ENCODE data around the gene PRCP.
A peak's percentile ranks its signal among the peaks of the same experiment; 100 is the strongest.
"Not testable (repeated sequence)": the region's sequence is repeated elsewhere in the genome, so short reads cannot be mapped to it uniquely, and the experiment has no call there.

Gene PRCP

GRCh38 chr11:82900277-82901164 is at the start of gene PRCP:
PRCP (minus strand) TSS chr11:82900430; CDS start chr11:82900402, 28 bp downstream.
- peak; percentile 94 for DNase-seq (ENCODE audit: low spot score)

- DNase-seq (ENCODE audit: low spot score), result no peak
Measured at GRCh38 chr11:82949352-82949751, 49.1 kb upstream of the PRCP start.

- DNase-seq (ENCODE audit: low spot score), result no peak
Measured at GRCh38 chr11:82945682-82946081, 45.5 kb upstream of the PRCP start.

GRCh38 chr11:82945041-82945440 is 44.8 kb upstream of the PRCP start:
- DNase-seq (ENCODE audit: low spot score), result not testable (repeated sequence)

GRCh38 chr11:82944198-82944597 is 44.0 kb upstream of the PRCP start:
- no peak for DNase-seq (ENCODE audit: low spot score)

DNA sequence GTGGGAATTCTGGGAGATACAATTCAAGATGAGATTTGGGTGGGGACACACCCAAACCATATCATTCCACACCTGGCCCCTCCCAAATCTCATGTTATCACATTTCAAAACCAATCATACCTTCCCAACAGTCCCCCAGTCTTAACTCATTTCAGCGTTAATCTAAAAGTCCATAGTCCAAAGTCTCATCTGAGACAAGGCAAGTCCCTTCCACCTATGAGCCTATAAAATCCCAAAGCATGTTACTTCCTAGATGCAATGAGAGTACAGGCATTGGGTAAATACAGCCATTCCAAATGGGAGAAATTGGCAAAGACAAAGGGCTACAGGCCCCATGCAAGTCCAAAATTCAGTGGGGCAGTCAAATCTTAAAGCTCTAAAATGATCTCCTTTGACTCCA is 43.2 kb upstream of the PRCP start:
- DNase-seq (ENCODE audit: low spot score), result not testable (repeated sequence)

DNA sequence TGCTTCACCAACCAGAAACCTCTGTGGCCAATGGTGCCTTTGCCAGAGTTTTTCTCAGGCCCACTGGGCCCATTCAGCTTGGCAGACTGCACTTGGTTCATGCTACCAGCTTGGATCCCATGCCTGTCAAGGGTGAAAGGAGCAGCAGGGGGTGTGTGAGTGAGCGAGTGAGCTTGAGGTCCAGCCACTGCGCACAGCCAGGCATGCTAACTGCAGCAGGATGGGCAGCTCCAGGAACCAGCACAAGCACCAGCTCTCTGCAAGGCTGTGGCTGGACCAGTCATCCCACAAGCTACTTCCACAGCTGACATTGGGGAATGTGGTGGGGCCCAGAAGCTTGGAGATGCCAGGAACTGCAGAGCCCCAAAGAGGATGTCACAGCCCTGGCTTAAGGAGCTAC is 42.1 kb upstream of the PRCP start:
- DNase-seq (ENCODE audit: low spot score), result no peak

DNA sequence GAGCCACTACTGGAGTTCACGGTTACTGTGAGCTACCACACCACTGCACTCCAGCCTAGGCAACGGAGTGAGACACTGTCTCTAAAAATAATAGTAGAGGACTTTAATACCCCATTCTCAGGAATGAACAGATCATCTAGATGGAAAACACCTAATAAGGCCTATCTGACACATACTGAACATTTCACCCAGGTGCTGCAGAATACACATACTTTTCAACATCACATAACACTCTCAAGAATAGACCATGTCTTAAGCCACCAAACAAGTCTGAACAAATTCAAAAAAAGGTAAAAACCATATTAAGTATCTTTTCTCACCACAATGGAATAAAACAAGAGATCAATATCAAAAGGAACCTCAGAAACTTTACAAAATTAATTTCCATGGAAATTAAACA is 39.2 kb upstream of the PRCP start:
- no peak for DNase-seq (ENCODE audit: low spot score)

GRCh38 chr11:82937554-82937953 is 37.3 kb upstream of the PRCP start:
- DNase-seq (ENCODE audit: low spot score), result no peak

DNA sequence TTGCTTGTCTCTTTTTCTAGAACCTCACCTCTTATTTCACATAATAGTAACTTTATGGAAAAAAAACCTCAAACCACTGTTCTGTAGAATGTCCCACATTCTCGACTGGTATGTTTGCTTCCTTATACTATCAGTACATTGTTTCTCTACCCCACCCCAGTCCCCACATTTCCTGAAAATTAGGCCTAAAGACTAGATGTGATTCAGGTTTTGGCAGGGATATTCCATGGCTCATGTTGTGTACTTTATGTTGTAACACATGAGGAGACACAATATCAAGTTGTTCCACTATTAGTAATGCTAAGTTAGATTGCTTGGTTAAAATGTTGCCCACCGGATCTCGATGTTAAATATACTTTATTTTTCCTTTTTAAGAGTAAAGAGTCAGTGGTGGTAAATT is 36.0 kb upstream of the PRCP start:
- no peak for DNase-seq (ENCODE audit: low spot score)

- DNase-seq (ENCODE audit: low spot score), result no peak
Measured at GRCh38 chr11:82932564-82932963, 32.3 kb upstream of the PRCP start.

- DNase-seq (ENCODE audit: low spot score), result no peak
Measured at GRCh38 chr11:82930734-82931133, 30.5 kb upstream of the PRCP start.

DNA sequence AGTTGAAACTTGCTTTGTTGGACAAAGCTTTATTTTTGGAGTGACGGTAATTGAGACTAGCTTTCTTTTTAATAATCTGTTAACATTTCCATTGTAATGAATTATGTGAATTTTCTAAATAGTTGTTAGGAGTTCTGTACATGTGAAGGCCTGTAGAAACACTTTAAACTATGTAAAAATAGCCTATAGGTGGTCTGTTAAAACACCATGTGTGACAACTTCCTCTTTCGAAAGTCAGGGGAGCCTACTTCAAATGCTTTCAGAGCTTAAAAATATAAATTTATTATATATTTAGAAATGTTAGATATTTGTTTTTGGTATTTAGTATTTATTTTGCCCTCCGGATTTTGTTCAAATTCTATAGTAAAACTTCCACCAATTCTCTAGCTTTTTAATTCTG is 30.0 kb upstream of the PRCP start:
- no peak for DNase-seq (ENCODE audit: low spot score)

DNA sequence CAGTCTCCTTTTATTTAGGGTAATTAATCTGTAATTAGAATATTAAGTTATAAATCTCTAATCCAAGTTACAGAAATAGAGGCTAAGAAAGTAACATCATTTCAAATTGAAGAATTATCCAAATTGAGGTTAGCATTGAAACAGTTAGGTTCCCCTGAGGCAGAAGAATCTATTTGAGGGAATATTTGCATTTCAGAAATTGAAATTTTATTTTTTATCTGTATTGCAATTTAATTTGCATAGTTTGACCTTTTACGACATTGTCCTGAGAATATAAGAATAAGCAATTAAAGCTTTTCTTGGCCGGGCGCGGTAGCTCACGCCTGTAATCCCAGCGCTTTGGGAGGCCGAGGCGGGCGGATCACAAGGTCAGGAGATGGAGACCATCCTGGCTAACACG is 28.9 kb upstream of the PRCP start:
- DNase-seq (ENCODE audit: low spot score), result no peak

DNA sequence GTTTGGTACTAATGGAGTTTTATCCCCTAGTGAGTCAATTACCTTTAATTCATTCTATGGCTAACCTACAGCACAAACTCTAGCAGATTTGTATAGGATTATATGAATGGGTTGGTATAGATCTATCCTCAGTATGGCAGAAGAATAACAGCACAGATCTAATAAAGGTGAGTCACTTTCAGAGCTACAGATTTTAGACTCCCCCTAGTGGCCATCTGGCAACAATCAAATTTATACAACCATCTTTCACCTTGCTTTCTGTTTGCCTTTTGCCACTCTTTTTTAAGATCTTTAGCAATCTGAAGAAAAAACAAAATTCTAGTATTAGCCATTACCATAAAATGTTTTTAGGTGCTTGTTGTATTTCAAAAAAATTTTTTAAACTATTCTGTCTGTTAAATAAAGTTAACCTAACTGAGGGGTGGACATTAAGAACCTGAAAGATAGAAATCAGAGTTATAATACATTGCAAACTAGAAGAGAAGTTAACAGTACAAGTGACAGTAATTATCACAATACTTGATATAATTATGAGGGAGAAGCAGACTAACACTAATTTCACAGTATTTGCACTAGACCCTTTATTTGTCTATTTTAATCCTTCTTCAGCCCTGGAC is 27.1 kb upstream of the PRCP start:
- DNase-seq (ENCODE audit: low spot score), result peak; percentile 57

GRCh38 chr11:82924522-82925224 is 24.4 kb upstream of the PRCP start:
- DNase-seq (ENCODE audit: low spot score), result no peak

GRCh38 chr11:82922396-82923173 is 22.4 kb upstream of the PRCP start:
- DNase-seq (ENCODE audit: low spot score), result not testable (repeated sequence)

DNA sequence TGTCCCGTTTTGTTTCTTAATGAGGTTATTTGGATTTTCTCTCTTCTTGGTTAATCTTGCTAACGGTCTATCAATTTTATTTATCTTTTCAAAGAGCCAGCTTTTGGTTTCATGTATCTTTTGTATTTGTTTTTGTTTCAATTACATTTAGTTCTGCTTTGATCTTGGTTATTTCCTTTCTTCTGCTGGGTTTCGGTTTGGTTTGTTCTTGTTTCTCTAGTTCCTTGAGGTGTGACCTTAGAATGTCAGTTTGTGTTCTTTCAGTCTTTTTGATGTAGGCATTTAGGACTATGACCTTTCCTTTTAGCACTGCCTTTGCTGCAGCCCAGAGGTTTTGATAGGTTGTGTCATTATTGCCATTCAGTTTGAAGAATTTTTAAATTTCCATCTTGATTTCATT is 20.0 kb upstream of the PRCP start:
- DNase-seq (ENCODE audit: low spot score), result not testable (repeated sequence)

- not testable (repeated sequence) for DNase-seq (ENCODE audit: low spot score)
Measured at GRCh38 chr11:82919786-82920185, 19.6 kb upstream of the PRCP start.

DNA sequence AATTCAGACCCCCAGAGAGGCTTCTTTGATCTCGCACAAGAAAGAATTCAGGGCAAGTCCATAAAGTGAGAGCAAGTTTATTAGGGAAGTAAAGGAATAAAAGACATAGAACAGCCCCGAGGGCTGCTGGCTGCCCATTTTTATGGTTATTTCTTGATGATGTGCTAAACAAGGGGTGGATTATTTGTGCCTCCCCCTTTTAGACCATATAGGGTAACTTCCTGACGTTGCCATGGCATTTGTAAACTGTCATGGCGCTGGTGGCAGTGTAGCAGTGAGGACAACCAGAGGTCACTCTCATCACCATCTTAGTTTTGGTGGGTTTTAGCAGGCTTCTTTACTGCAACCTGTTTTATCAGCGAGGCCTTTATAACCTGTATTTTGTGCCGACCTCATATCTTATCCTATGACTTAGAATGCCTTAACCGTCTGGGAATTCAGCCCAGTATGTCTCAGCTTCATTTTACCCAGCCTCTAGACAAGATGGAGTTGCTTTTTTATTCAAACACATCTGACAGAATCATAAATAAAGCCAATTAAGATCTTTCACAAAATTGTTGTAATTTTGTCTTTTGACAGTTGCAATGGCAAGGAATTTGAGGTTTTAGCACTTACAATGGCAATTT is 8.9 kb upstream of the PRCP start:
- DNase-seq (ENCODE audit: low spot score), result no peak

DNA sequence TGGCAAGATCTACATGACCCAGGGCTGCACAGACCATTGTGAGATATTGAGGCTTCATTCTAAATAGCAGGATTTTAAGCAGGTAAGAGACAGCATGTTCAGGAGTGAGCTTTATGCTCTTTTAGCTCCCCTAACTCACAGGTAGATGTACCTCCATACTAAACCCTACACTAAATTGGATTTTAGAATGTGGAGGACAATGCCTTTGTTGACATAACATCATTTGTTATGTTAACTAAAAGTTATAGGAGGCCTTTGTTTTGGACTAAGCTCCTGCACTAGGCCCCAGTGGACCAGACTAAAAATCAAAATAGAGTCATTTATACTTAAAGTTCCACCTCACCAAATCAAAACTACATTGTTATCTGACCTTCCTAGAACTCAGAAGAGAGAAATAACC is 8.1 kb upstream of the PRCP start:
- no peak for DNase-seq (ENCODE audit: low spot score)

- no peak for DNase-seq (ENCODE audit: low spot score)
Measured at GRCh38 chr11:82907371-82907770, 7.1 kb upstream of the PRCP start.

All from COLO829 (cell line).